HepG2 (cell line): ENCODE results near the gene TRMT1. TPM values are rescaled to one million over a fixed set of nuclear protein-coding genes. Genes with fewer than 3 reads are reported as not detected.

Experiments
- BHLHE40 ChIP-seq: IDR thresholded peaks from 2 replicates; pipeline ENCODE4 v1.6.1; 2011; ENCODE audit warnings: low read length, improper control_type of control experiment
- ELF3 ChIP-seq: IDR thresholded peaks from 2 replicates; pipeline ENCODE4 v1.6.1; 2016; ENCODE audit warnings: missing genetic modification reagents, missing compliant biosample characterization
- PTBP1 ChIP-seq: fragments of 200-400 bp; formaldehyde crosslinking; IDR thresholded peaks from 2 replicates; pipeline ENCODE4 v1.6.1; 2018; ENCODE audit warnings: low read length, low read depth; ENCODE audit not compliant: poor library complexity, severe bottlenecking
- RBFOX2 ChIP-seq: fragments of 200-400 bp; formaldehyde crosslinking; IDR thresholded peaks from 2 replicates; pipeline ENCODE4 v1.6.1; 2017; ENCODE audit warnings: low read depth, mild to moderate bottlenecking, low read length
- ZNF570 ChIP-seq: sonication (generic); formaldehyde crosslinking; IDR thresholded peaks from 2 replicates; pipeline ENCODE4 v1.4.0; 2020; ENCODE audit warnings: mild to moderate bottlenecking, missing genetic modification reagents, borderline replicate concordance
- polyA plus RNA-seq, 8 experiments: library from polyadenylated mRNA; depleted of rRNA in 3 of 8; stranded (reverse) in 7 of 8; unstranded in 1 of 8; fragments of >200 nt; fragmentation: Illumina TruSeq in 4 of 8; extraction: Trizol in 4 of 8; gene quantifications; 2 replicates each; pipeline versions ENCODE4 v1.2.1 to v1.2.3, GENCODE V29; 2011 to 2016; ENCODE audit warnings: low read depth in 4 of 8, missing spikeins in 1 of 8, mixed read lengths in 1 of 8; ENCODE audit not compliant: insufficient read depth in 1 of 8
- total RNA-seq, 5 experiments: library from RNA; depleted of rRNA; stranded (reverse); fragments of >200 nt; fragmentation: Illumina TruSeq; extraction: Trizol; gene quantifications; 2 replicates each; pipeline ENCODE4 v1.2.3, GENCODE V29; 2016; ENCODE audit warnings: low read depth in 1 of 5
- TF ChIP-seq, protein P1 (sequence below): sonication (generic); formaldehyde crosslinking; IDR thresholded peaks from 2 replicates; pipeline ENCODE4 v1.4.0; 2020; ENCODE audit warnings: missing genetic modification reagents
- TF ChIP-seq, protein P2 (sequence below): sonication (generic); formaldehyde crosslinking; IDR thresholded peaks from 2 replicates; pipeline ENCODE4 v1.9.0; 2022; ENCODE audit warnings: low read depth, missing genetic modification reagents
- TF ChIP-seq, protein P3 (sequence below): sonication (generic); formaldehyde crosslinking; IDR thresholded peaks from 2 replicates; pipeline ENCODE4 v1.4.0; 2020; ENCODE audit warnings: missing genetic modification reagents; ENCODE audit errors: not compliant biosample characterization
- TF ChIP-seq, protein P4 (sequence below): IDR thresholded peaks from 2 replicates; pipeline ENCODE4 v1.6.1; 2016; ENCODE audit warnings: low read depth, missing genetic modification reagents, missing compliant biosample characterization

Gene TRMT1
- total and polyA plus RNA-seq, 2 of the 13 experiments (the other 11 are each of a cell fraction or from before 2014, with no cell fraction given): 35.5 to 44.1 TPM

DNA sequence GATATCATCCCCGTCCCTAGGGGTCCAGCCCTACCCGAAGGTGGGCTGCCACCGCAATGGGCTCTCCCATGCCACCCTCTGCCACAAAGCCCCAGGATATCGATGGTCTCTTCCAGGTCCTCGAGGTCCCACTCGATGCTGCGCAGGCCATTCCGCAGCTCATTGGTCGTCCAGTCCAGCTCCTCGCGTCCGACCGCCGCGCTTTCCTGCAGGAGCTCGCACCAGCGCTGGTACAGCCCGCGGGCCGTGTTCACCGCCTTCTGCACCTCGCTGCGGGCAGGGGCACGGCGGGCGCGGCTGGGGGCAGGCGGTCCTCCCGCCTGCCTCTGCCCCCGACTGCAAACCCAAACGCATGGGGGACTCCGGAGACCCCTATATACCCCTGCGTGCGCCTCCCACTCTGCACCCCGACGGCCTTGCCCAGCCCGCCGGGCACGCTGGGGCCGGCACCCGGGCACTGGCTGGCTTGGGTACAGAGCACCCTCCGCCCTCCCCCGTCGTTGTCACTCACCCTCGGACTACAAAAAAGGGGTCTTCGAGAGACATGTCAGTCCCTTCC is 33.2 kb upstream of the TRMT1 start (continued):
- TF ChIP-seq, protein P1, sequence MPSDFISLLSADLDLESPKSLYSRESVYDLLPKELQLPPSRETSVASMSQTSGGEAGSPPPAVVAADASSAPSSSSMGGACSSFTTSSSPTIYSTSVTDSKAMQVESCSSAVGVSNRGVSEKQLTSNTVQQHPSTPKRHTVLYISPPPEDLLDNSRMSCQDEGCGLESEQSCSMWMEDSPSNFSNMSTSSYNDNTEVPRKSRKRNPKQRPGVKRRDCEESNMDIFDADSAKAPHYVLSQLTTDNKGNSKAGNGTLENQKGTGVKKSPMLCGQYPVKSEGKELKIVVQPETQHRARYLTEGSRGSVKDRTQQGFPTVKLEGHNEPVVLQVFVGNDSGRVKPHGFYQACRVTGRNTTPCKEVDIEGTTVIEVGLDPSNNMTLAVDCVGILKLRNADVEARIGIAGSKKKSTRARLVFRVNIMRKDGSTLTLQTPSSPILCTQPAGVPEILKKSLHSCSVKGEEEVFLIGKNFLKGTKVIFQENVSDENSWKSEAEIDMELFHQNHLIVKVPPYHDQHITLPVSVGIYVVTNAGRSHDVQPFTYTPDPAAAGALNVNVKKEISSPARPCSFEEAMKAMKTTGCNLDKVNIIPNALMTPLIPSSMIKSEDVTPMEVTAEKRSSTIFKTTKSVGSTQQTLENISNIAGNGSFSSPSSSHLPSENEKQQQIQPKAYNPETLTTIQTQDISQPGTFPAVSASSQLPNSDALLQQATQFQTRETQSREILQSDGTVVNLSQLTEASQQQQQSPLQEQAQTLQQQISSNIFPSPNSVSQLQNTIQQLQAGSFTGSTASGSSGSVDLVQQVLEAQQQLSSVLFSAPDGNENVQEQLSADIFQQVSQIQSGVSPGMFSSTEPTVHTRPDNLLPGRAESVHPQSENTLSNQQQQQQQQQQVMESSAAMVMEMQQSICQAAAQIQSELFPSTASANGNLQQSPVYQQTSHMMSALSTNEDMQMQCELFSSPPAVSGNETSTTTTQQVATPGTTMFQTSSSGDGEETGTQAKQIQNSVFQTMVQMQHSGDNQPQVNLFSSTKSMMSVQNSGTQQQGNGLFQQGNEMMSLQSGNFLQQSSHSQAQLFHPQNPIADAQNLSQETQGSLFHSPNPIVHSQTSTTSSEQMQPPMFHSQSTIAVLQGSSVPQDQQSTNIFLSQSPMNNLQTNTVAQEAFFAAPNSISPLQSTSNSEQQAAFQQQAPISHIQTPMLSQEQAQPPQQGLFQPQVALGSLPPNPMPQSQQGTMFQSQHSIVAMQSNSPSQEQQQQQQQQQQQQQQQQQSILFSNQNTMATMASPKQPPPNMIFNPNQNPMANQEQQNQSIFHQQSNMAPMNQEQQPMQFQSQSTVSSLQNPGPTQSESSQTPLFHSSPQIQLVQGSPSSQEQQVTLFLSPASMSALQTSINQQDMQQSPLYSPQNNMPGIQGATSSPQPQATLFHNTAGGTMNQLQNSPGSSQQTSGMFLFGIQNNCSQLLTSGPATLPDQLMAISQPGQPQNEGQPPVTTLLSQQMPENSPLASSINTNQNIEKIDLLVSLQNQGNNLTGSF (CRISPR knock-in tag): no peak
- TF ChIP-seq PTBP1 (no peak), BHLHE40 (0 out of 2 replicates have a peak, but pooled peaks have one; percentile 3), ELF3 (CRISPR knock-in tag) (no peak), ZNF570 (CRISPR knock-in tag) (no peak), RBFOX2 (peak; percentile 69)
- TF ChIP-seq, protein P2, sequence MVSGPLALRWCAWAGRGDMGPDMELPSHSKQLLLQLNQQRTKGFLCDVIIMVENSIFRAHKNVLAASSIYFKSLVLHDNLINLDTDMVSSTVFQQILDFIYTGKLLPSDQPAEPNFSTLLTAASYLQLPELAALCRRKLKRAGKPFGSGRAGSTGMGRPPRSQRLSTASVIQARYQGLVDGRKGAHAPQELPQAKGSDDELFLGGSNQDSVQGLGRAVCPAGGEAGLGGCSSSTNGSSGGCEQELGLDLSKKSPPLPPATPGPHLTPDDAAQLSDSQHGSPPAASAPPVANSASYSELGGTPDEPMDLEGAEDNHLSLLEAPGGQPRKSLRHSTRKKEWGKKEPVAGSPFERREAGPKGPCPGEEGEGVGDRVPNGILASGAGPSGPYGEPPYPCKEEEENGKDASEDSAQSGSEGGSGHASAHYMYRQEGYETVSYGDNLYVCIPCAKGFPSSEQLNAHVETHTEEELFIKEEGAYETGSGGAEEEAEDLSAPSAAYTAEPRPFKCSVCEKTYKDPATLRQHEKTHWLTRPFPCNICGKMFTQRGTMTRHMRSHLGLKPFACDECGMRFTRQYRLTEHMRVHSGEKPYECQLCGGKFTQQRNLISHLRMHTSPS (CRISPR knock-in tag): peak; percentile 79; the same call in 1 of the 2 replicates
- TF ChIP-seq, protein P3, sequence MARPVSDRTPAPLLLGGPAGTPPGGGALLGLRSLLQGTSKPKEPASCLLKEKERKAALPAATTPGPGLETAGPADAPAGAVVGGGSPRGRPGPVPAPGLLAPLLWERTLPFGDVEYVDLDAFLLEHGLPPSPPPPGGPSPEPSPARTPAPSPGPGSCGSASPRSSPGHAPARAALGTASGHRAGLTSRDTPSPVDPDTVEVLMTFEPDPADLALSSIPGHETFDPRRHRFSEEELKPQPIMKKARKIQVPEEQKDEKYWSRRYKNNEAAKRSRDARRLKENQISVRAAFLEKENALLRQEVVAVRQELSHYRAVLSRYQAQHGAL (CRISPR knock-in tag): no peak
- TF ChIP-seq, protein P4, sequence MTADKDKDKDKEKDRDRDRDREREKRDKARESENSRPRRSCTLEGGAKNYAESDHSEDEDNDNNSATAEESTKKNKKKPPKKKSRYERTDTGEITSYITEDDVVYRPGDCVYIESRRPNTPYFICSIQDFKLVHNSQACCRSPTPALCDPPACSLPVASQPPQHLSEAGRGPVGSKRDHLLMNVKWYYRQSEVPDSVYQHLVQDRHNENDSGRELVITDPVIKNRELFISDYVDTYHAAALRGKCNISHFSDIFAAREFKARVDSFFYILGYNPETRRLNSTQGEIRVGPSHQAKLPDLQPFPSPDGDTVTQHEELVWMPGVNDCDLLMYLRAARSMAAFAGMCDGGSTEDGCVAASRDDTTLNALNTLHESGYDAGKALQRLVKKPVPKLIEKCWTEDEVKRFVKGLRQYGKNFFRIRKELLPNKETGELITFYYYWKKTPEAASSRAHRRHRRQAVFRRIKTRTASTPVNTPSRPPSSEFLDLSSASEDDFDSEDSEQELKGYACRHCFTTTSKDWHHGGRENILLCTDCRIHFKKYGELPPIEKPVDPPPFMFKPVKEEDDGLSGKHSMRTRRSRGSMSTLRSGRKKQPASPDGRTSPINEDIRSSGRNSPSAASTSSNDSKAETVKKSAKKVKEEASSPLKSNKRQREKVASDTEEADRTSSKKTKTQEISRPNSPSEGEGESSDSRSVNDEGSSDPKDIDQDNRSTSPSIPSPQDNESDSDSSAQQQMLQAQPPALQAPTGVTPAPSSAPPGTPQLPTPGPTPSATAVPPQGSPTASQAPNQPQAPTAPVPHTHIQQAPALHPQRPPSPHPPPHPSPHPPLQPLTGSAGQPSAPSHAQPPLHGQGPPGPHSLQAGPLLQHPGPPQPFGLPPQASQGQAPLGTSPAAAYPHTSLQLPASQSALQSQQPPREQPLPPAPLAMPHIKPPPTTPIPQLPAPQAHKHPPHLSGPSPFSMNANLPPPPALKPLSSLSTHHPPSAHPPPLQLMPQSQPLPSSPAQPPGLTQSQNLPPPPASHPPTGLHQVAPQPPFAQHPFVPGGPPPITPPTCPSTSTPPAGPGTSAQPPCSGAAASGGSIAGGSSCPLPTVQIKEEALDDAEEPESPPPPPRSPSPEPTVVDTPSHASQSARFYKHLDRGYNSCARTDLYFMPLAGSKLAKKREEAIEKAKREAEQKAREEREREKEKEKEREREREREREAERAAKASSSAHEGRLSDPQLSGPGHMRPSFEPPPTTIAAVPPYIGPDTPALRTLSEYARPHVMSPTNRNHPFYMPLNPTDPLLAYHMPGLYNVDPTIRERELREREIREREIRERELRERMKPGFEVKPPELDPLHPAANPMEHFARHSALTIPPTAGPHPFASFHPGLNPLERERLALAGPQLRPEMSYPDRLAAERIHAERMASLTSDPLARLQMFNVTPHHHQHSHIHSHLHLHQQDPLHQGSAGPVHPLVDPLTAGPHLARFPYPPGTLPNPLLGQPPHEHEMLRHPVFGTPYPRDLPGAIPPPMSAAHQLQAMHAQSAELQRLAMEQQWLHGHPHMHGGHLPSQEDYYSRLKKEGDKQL: peak; percentile 10; the same call in 1 of the 2 replicates
